Thymus (tissue), 11 donors: ENCODE data around the gene LHFPL3. TPM values are rescaled to one million over a fixed set of nuclear protein-coding genes. Genes with fewer than 3 reads are reported as not detected.
"Not testable (repeated sequence)": the region's sequence is repeated elsewhere in the genome, so short reads cannot be mapped to it uniquely, and the experiment has no call there.

Source experiments
- DNase-seq, 9 donors: peaks; one replicate each; pipeline ENCODE4 v3.0.0-alpha.2; 2013; ENCODE audit warnings: low spot score in 9 of 9, low read depth in 6 of 9, missing footprints in 1 of 9
- H3K27ac ChIP-seq, 2 donors: one replicate each; pipeline ENCODE4 v1.5.1; 2013; ENCODE audit warnings: control low read depth in 1 of 2, low read depth in 1 of 2, low read length in 1 of 2, mild to moderate bottlenecking in 1 of 2, moderate library complexity in 1 of 2
- H3K27me3 ChIP-seq, 2 donors: one replicate each; pipeline ENCODE4 v1.5.1; 2013; ENCODE audit warnings: low read length in 1 of 2; ENCODE audit not compliant: control insufficient read depth in 2 of 2, insufficient read depth in 1 of 2
- H3K36me3 ChIP-seq, 2 donors: one replicate each; pipeline ENCODE4 v1.5.1; 2013; ENCODE audit warnings: low read length in 1 of 2, mild to moderate bottlenecking in 1 of 2, moderate library complexity in 1 of 2; ENCODE audit not compliant: control insufficient read depth in 2 of 2, insufficient read depth in 2 of 2
- H3K4me1 ChIP-seq, 2 donors: one replicate each; pipeline ENCODE4 v1.5.1; 2013; ENCODE audit warnings: low read length in 2 of 2; ENCODE audit not compliant: control insufficient read depth in 2 of 2, insufficient read depth in 2 of 2
- H3K4me3 ChIP-seq, 2 donors: one replicate each; pipeline ENCODE4 v1.5.1; 2013; ENCODE audit warnings: low read length in 2 of 2, control low read depth in 1 of 2, mild to moderate bottlenecking in 1 of 2
- H3K9me3 ChIP-seq, 2 donors: one replicate each; pipeline ENCODE4 v1.5.1; 2013; ENCODE audit warnings: low read length in 1 of 2, mild to moderate bottlenecking in 1 of 2; ENCODE audit not compliant: control insufficient read depth in 2 of 2, insufficient read depth in 1 of 2
- WGBS: extraction: QIAGEN DNeasy Blood & Tissue Kit; methylation state at CpG from one replicate; pipeline ENCODE4 v1.1.7; 2013; 5-methylcytosine and 5-hydroxymethylcytosine counted together
- polyA plus RNA-seq: library from polyadenylated mRNA; stranded (reverse); fragments of 200-250 nt; gene quantifications from one replicate; pipeline ENCODE4 v1.2.3, GENCODE V29; 2013
- total RNA-seq: library from RNA; stranded (reverse); fragments of 120-200 nt; gene quantifications from one replicate; pipeline ENCODE4 v1.2.4, GENCODE V29; 2013
- donor health status: healthy.

LHFPL3 gene
- total and polyA plus RNA-seq, 2 donors = 0.05 to 0.14 TPM

- Histone ChIP-seq H3K4me3 (no peak overlapping the region), H3K9me3 (no peaks in the 10 kb centered on the region), H3K4me1 (no peaks in the 10 kb centered on the region), H3K27ac (no peak overlapping the region), H3K36me3 (no peaks in the 10 kb centered on the region), H3K27me3 (no peaks in the 10 kb centered on the region)
- 42% methylated on average over 1 of the region's 1 CpG for WGBS
- DNase-seq = no peak
Observed at GRCh38 chr7:104536956-104537355, 208.6 kb downstream of the LHFPL3 start.

GRCh38 chr7:104538152-104538551, 209.7 kb downstream of the LHFPL3 start:
- H3K27ac ChIP-seq = no peak overlapping the region
- no peaks in the 10 kb centered on the region for H3K27me3 ChIP-seq
- H3K9me3 ChIP-seq = no peaks in the 10 kb centered on the region
- no peak for DNase-seq
- no peaks in the 10 kb centered on the region for H3K4me1 ChIP-seq
- 85% methylated on average over 4 of the region's 4 CpGs for WGBS
- no peak overlapping the region for H3K4me3 ChIP-seq
- H3K36me3 ChIP-seq = no peaks in the 10 kb centered on the region

DNA sequence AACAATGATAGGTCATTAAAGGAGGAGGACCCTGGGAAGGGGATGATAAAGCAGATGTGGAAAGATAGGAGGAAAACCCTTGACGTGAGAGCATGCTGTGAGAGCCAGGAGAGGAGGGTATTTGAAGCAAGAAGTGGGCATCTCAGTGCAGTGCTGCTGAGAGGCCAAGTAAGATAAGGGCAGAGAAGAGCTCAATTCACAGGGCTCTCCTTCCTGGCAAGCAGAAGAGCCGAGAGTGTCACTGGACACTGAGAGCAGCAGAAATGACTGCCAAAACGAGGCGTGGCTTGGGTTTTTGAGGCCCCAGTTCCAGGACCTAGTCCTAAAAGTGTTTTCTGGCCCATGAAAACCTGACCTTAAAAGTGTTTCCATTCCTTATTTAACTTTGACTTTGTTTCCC, 213.5 kb downstream of the LHFPL3 start:
- no peaks in the 10 kb centered on the region for H3K9me3 ChIP-seq
- DNase-seq = no peak
- H3K4me3 ChIP-seq = no peak overlapping the region
- 77% methylated on average over 4 of the region's 4 CpGs for WGBS
- H3K27me3 ChIP-seq = no peaks in the 10 kb centered on the region
- no peak overlapping the region for H3K27ac ChIP-seq
- H3K36me3 ChIP-seq = no peaks in the 10 kb centered on the region
- H3K4me1 ChIP-seq = no peaks in the 10 kb centered on the region

DNA sequence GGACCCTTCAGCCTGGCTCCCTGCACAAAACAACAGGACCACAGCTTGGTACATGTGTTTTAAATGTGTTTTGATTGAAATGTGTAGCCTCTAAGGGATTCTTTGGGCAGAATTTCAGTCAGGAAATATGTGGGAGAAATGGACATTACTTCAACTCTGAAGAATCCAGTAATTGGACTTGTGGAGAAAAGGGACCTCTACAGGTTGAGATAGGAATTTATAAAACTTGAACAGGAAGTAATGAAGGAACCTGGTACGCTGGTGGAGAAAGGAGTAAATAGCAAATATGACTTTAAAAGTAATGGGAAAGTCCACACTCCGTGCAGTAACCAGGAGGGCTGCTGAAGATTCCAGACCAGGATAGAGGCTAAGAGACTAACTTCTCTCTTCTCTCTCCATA, 220.5 kb downstream of the LHFPL3 start:
- H3K4me1 ChIP-seq = no peaks in the 10 kb centered on the region
- no peaks in the 10 kb centered on the region for H3K36me3 ChIP-seq
- no peaks in the 10 kb centered on the region for H3K27me3 ChIP-seq
- no peak overlapping the region for H3K27ac ChIP-seq
- no peak overlapping the region for H3K4me3 ChIP-seq
- 50% methylated on average over 2 of the region's 2 CpGs for WGBS
- DNase-seq = no peak
- H3K9me3 ChIP-seq = no peaks in the 10 kb centered on the region

DNA sequence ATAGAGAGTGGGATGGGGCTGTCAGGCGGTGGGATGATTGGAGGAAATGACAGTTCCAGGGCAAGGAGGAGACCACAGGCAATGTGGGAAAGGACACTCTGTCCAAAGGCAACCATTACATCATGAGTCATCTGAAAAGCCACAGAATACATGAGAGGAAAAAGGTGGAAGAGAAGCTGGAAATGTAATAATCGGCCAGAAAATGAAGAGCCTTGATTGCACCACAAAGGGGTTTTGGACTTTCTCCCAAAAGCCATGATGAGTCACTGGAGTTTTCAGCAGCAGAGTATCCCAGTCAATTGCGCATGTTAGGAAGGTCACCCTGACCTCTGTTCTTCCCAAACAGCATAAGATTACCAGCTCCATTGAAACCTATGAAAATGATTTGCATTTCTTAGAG, 222.0 kb downstream of the LHFPL3 start:
- H3K27ac ChIP-seq = no peak overlapping the region
- H3K9me3 ChIP-seq = no peaks in the 10 kb centered on the region
- no peaks in the 10 kb centered on the region for H3K4me1 ChIP-seq
- no peaks in the 10 kb centered on the region for H3K36me3 ChIP-seq
- no peaks in the 10 kb centered on the region for H3K27me3 ChIP-seq
- 90% methylated on average over 3 of the region's 3 CpGs for WGBS
- DNase-seq = no peak
- H3K4me3 ChIP-seq = no peak overlapping the region

- DNase-seq = no peak
- Histone ChIP-seq H3K27me3 (no peaks in the 10 kb centered on the region), H3K4me1 (no peaks in the 10 kb centered on the region), H3K36me3 (no peaks in the 10 kb centered on the region), H3K9me3 (no peaks in the 10 kb centered on the region), H3K4me3 (no peak overlapping the region), H3K27ac (no peak overlapping the region)
- WGBS = 57% methylated on average over 1 of the region's 1 CpG
Observed at GRCh38 chr7:104551226-104551625, 222.8 kb downstream of the LHFPL3 start.

- peak in 7 of 9 donors; percentile 2 to 38 (median 7) for DNase-seq
- WGBS = 13% methylated on average over 4 of the region's 4 CpGs
- no peaks in the 10 kb centered on the region for H3K9me3 ChIP-seq
- H3K4me3 ChIP-seq = no peak overlapping the region
- H3K4me1 ChIP-seq = no peaks in the 10 kb centered on the region
- no peak overlapping the region for H3K27ac ChIP-seq
- H3K36me3 ChIP-seq = no peaks in the 10 kb centered on the region
- H3K27me3 ChIP-seq = no peaks in the 10 kb centered on the region
Observed at GRCh38 chr7:104552102-104552501, 223.7 kb downstream of the LHFPL3 start.

GRCh38 chr7:104553074-104553473, 224.7 kb downstream of the LHFPL3 start:
- H3K9me3 ChIP-seq = no peaks in the 10 kb centered on the region
- no peaks in the 10 kb centered on the region for H3K4me1 ChIP-seq
- H3K27ac ChIP-seq = no peak overlapping the region
- H3K27me3 ChIP-seq = no peaks in the 10 kb centered on the region
- no peaks in the 10 kb centered on the region for H3K36me3 ChIP-seq
- no peak overlapping the region for H3K4me3 ChIP-seq
- no peak for DNase-seq

GRCh38 chr7:104563350-104563901, 235.0 kb downstream of the LHFPL3 start:
- H3K36me3 ChIP-seq, H3K4me1 ChIP-seq, DNase-seq, H3K4me3 ChIP-seq, H3K9me3 ChIP-seq, H3K27me3 ChIP-seq, H3K27ac ChIP-seq: not testable (repeated sequence)
- 95% methylated on average over 22 of the region's 22 CpGs for WGBS

DNA sequence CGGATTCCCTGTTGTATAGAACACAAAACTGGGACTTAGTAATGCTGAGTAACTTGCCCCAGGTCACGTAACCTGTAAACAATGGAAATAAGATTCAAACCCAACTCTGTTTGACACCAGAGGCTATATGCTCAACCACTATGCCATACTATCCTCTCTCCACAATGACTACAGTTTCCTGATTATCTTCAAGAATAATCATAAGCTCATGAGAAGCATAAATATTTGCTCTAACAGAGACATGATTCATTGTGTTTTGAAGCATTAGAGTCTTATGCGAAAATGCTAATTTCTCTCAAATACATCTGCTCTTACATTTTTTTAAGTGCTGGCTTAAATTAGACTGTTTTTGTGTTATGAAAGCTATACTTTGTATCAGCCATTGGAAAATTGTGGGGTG, 241.3 kb downstream of the LHFPL3 start:
- Histone ChIP-seq H3K4me1 (no peaks in the 10 kb centered on the region), H3K9me3 (no peaks in the 10 kb centered on the region), H3K4me3 (no peak overlapping the region), H3K36me3 (no peaks in the 10 kb centered on the region), H3K27me3 (no peaks in the 10 kb centered on the region), H3K27ac (no peak overlapping the region)
- no peak for DNase-seq
- WGBS = 78% methylated on average over 3 of the region's 3 CpGs
